Esophagus muscularis mucosa (tissue), 4 donors: ENCODE results near the gene SLAMF8. TPM values are rescaled to one million over a fixed set of nuclear protein-coding genes. Genes with fewer than 3 reads are reported as not detected.

Experiments used
- DNase-seq: peaks from one replicate; pipeline ENCODE4 v3.0.0-alpha.2; 2017; ENCODE audit errors: extremely low spot score
- H3K27ac ChIP-seq, 4 donors: fragments of 200-600 bp; sonication (generic); replicated peaks in 1 of 4; 1 replicate in 3 of 4; 2 replicates in 1 of 4; pipeline ENCODE4 v1.5.1; 2016 to 2019; ENCODE audit warnings: mild to moderate bottlenecking in 1 of 4
- H3K27me3 ChIP-seq, 4 donors: fragments of 200-600 bp; sonication (generic); one replicate each; pipeline versions ENCODE4 v1.5.1 to v1.6.0; 2016 to 2019
- H3K36me3 ChIP-seq, 4 donors: fragments of 200-600 bp; sonication (generic); one replicate each; pipeline ENCODE4 v1.5.1; 2016 to 2019
- H3K4me1 ChIP-seq, 4 donors: fragments of 200-600 bp; sonication (generic); one replicate each; pipeline ENCODE4 v1.5.1; 2016 to 2019
- H3K4me3 ChIP-seq, 4 donors: fragments of 200-600 bp; sonication (generic); 1 replicate in 2 of 4; 2 replicates in 2 of 4; pipeline ENCODE4 v1.5.1; 2016 to 2019; ENCODE audit warnings: mild to moderate bottlenecking in 4 of 4, moderate library complexity in 1 of 4
- H3K9me3 ChIP-seq, 4 donors: fragments of 200-600 bp; sonication (generic); 1 replicate in 3 of 4; 2 replicates in 1 of 4; pipeline ENCODE4 v1.5.1; 2016 to 2019
- EP300 ChIP-seq: sonication (generic); formaldehyde crosslinking; IDR thresholded peaks from one replicate; pipeline ENCODE4 v1.6.1; 2017; ENCODE audit warnings: antibody characterized with exemption
- POLR2A ChIP-seq: fragments of 450-650 bp; IDR thresholded peaks from one replicate; pipeline ENCODE4 v1.6.1; 2017; ENCODE audit warnings: antibody characterized with exemption, moderate library complexity, mild to moderate bottlenecking, low read depth
- POLR2AphosphoS5 ChIP-seq, 2 donors: sonication (generic); formaldehyde crosslinking; IDR thresholded peaks; one replicate each; pipeline ENCODE4 v1.6.1; 2017; ENCODE audit warnings: antibody characterized with exemption in 2 of 2
- WGBS: methylation state at CpG from one replicate; pipeline ENCODE4 v1.1.5; 2018; 5-methylcytosine and 5-hydroxymethylcytosine counted together
- intact Hi-C: fragments of 100-400 bp; cut with DNase I; formaldehyde crosslinking; loops from one replicate; pipeline ENCODE4 v1.15.1; 2023
- total RNA-seq, 4 donors: library from RNA; depleted of rRNA; stranded (reverse); fragments of >200 nt; gene quantifications; one replicate each; pipeline versions ENCODE4 v1.1.0 to v1.2.1, GENCODE V29; 2016
- TF ChIP-seq, protein P1 (sequence below), 3 experiments: fragments of 200-600 bp in 2 of 3; fragments of 450-650 bp in 1 of 3; sonication (generic) in 2 of 3; IDR thresholded peaks; one replicate each; pipeline ENCODE4 v1.5.1; 2017 to 2019; ENCODE audit warnings: antibody characterized with exemption in 3 of 3, mild to moderate bottlenecking in 2 of 3, moderate library complexity in 1 of 3

Gene SLAMF8
- total RNA-seq, 4 donors from 2014 or later, result 1.9 to 8.4 (median 3.5) TPM

DNA sequence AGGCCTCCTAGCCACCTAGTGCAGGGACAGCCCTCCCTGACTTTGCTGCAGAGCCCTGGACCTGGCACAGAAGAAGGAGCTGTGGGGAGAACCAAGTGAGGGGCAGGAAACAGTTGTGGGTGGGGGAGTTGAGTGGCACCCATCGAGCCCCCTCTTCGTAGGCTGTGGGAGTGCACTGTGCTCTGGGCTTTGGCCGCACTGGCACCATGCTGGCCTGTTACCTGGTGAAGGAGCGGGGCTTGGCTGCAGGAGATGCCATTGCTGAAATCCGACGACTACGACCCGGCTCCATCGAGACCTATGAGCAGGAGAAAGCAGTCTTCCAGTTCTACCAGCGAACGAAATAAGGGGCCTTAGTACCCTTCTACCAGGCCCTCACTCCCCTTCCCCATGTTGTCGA is 44.7 kb upstream of the SLAMF8 start:
- Histone ChIP-seq H3K9me3 (no peaks in the 10 kb centered on the region), H3K27me3 (no peaks in the 10 kb centered on the region), H3K36me3 (no peaks in the 10 kb centered on the region), H3K4me3 (peak overlapping the region; percentile 70 to 95 (median 76)), H3K4me1 (peaks cover 15 to 29% (median 17%) of the 10 kb centered on the region in 4 donors), H3K27ac (peak overlapping the region in 3 of 4 donors; percentile 79 to 84 (median 83))
- intact Hi-C loops, result loop anchor here (5.0 to 10.0 kb wide), 3 partner anchors 110 to 617 kb away; partner anchors contain the start of gene PIGM
- no peak for DNase-seq
- WGBS, result 91% methylated on average over 11 of the region's 12 CpGs
- no peak for TF ChIP-seq EP300
- TF ChIP-seq, protein P1, sequence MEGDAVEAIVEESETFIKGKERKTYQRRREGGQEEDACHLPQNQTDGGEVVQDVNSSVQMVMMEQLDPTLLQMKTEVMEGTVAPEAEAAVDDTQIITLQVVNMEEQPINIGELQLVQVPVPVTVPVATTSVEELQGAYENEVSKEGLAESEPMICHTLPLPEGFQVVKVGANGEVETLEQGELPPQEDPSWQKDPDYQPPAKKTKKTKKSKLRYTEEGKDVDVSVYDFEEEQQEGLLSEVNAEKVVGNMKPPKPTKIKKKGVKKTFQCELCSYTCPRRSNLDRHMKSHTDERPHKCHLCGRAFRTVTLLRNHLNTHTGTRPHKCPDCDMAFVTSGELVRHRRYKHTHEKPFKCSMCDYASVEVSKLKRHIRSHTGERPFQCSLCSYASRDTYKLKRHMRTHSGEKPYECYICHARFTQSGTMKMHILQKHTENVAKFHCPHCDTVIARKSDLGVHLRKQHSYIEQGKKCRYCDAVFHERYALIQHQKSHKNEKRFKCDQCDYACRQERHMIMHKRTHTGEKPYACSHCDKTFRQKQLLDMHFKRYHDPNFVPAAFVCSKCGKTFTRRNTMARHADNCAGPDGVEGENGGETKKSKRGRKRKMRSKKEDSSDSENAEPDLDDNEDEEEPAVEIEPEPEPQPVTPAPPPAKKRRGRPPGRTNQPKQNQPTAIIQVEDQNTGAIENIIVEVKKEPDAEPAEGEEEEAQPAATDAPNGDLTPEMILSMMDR (IDR thresholded peaks at IDR 0.05), result no peak
- TF ChIP-seq POLR2A, result no peak
- TF ChIP-seq POLR2AphosphoS5 (IDR thresholded peaks at IDR 0.05), result no peak

DNA sequence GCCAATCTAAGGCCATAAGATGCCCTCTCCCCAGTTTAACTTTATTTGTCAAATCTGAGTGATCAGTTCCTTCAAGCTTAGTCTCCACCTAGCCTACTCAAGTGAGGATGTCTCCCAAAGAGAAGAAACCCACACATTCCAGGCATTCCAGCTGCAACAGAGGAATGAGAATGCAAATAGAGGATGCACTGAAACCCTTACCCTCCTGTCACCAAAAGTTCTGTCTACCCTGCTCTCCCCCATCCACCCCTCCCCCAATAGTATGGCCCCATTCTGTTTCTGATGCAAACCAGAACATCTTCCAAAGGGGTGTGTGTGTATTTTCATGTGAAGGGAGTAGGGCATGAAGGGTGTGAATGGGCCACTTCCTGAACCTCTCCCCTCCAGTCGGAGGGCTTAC is 42.9 kb upstream of the SLAMF8 start:
- H3K27me3 ChIP-seq, result no peaks in the 10 kb centered on the region
- TF ChIP-seq, protein P1 (IDR thresholded peaks at IDR 0.05), result no peak
- no peak for TF ChIP-seq POLR2AphosphoS5 (IDR thresholded peaks at IDR 0.05)
- H3K27ac ChIP-seq, result no peak overlapping the region
- DNase-seq, result no peak
- WGBS, result 64% methylated on average over 1 of the region's 1 CpG
- H3K36me3 ChIP-seq, result no peaks in the 10 kb centered on the region
- H3K4me3 ChIP-seq, result no peak overlapping the region
- intact Hi-C loops, result loop anchor here (5.0 to 10.0 kb wide), 3 partner anchors 109 to 619 kb away; partner anchors contain the start of gene PIGM
- peaks cover 15 to 29% (median 17%) of the 10 kb centered on the region in 4 donors for H3K4me1 ChIP-seq
- no peaks in the 10 kb centered on the region for H3K9me3 ChIP-seq

DNA sequence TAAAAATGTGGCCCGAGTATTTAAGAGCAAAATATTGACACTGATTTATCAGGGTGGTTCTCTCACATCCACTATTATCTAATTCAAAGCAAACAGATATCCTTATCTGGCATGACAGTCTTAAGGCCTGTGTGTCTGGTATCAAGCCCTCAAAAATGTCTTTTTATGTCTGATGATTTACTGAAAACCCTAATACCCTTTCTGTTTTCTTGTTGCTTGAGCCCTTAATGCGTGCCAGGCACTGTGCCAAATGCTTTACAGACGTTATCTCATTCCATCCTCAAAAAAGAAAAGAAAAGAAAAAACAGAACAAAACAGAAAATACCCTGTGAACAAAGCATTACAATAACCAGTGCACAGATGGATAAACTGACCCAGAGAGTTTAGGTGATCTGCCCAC is 40.2 kb upstream of the SLAMF8 start:
- Histone ChIP-seq H3K9me3 (no peaks in the 10 kb centered on the region), H3K27me3 (peaks cover 0 to 10% (median 0%) of the 10 kb centered on the region in 4 donors), H3K4me3 (no peak overlapping the region), H3K27ac (no peak overlapping the region), H3K36me3 (no peaks in the 10 kb centered on the region), H3K4me1 (peaks cover 5 to 8% (median 6%) of the 10 kb centered on the region in 4 donors)
- DNase-seq, result no peak
- TF ChIP-seq EP300, result no peak
- TF ChIP-seq, protein P1 (IDR thresholded peaks at IDR 0.05), result no peak
- TF ChIP-seq POLR2A, result no peak
- TF ChIP-seq POLR2AphosphoS5 (IDR thresholded peaks at IDR 0.05), result no peak
- 37% methylated on average over 3 of the region's 3 CpGs for WGBS
- intact Hi-C loops, result loop anchor here (10.0 kb wide), 1 partner anchor 622 kb away; no protein-coding TSS in a partner anchor

DNA sequence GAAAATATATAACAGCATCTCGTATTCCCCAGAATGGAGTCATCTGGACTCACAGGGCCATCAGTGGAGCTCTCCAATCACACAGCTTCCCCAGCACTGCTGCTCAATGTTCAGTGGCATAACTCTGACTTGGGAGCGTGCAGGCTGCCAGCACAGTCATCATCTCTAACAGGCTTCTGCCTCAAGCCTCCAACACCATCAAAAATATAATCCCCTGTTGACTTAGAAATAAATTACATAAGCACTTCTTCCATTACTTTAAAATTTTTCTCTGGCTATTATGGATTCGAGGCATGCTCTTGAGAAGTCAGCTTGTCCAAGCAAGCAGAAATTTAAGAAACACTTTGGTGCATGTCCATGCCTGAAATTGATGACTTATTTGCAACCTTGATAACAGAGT is 39.7 kb upstream of the SLAMF8 start:
- Histone ChIP-seq H3K4me1 (peaks cover 0 to 3% (median 1%) of the 10 kb centered on the region in 4 donors), H3K36me3 (no peaks in the 10 kb centered on the region), H3K9me3 (no peaks in the 10 kb centered on the region), H3K4me3 (no peak overlapping the region), H3K27me3 (peaks cover 0 to 15% (median 0%) of the 10 kb centered on the region in 4 donors), H3K27ac (no peak overlapping the region)
- DNase-seq, result no peak
- intact Hi-C loops, result loop anchor here (10.0 kb wide), 1 partner anchor 622 kb away; no protein-coding TSS in a partner anchor
- TF ChIP-seq EP300, result no peak
- TF ChIP-seq, protein P1 (IDR thresholded peaks at IDR 0.05), result no peak
- TF ChIP-seq POLR2AphosphoS5 (IDR thresholded peaks at IDR 0.05), result no peak
- TF ChIP-seq POLR2A, result no peak
- 52% methylated on average over 2 of the region's 3 CpGs for WGBS
